ENCODE measurements around the gene KCNG2. TPM values are rescaled to one million over a fixed set of nuclear protein-coding genes. Genes with fewer than 3 reads are reported as not detected.
"Not testable (repeated sequence)": the region's sequence is repeated elsewhere in the genome, so short reads cannot be mapped to it uniquely, and the experiment has no call there.

Gene KCNG2
- total and polyA plus RNA-seq, 4 donors, result 1.3 to 2.2 (median 1.4) TPM

GRCh38 chr18:79878246-79878645, 80.5 kb downstream of the KCNG2 start:
- H3K27ac ChIP-seq (ENCODE audit: low read depth, low read length); DNase-seq (ENCODE audit: low read depth in 4 of 6, low spot score in 6 of 6); H3K27me3 ChIP-seq (ENCODE audit: control insufficient read depth, insufficient read depth, low read length); H3K9me3 ChIP-seq (ENCODE audit: control insufficient read depth, insufficient read depth, low read length); H3K4me3 ChIP-seq (ENCODE audit: low read depth, low read length); H3K36me3 ChIP-seq (ENCODE audit: control insufficient read depth, insufficient read depth, low read length): not testable (repeated sequence)
- peaks cover 19% of the 10 kb centered on the region for H3K4me1 ChIP-seq (ENCODE audit: control insufficient read depth, insufficient read depth, low read length)
- 94% methylated on average over 18 of the region's 25 CpGs for WGBS (ENCODE audit: insufficient coverage)

GRCh38 chr18:79878741-79879378, 81.1 kb downstream of the KCNG2 start:
- Histone ChIP-seq H3K4me1 (ENCODE audit: control insufficient read depth, insufficient read depth, low read length) (peaks cover 19% of the 10 kb centered on the region), H3K4me3 (ENCODE audit: low read depth, low read length) (no peak overlapping the region), H3K36me3 (ENCODE audit: control insufficient read depth, insufficient read depth, low read length) (peaks cover 2% of the 10 kb centered on the region), H3K9me3 (ENCODE audit: control insufficient read depth, insufficient read depth, low read length) (no peaks in the 10 kb centered on the region), H3K27ac (ENCODE audit: low read depth, low read length) (no peak overlapping the region), H3K27me3 (ENCODE audit: control insufficient read depth, insufficient read depth, low read length) (no peaks in the 10 kb centered on the region)
- 90% methylated on average over 17 of the region's 20 CpGs for WGBS (ENCODE audit: insufficient coverage)
- no peak for DNase-seq (ENCODE audit: low read depth in 4 of 6, low spot score in 6 of 6)

- no peak for DNase-seq (ENCODE audit: low read depth in 4 of 6, low spot score in 6 of 6)
- WGBS (ENCODE audit: insufficient coverage), result 96% methylated on average over 12 of the region's 12 CpGs
- H3K27me3 ChIP-seq (ENCODE audit: control insufficient read depth, insufficient read depth, low read length), result no peaks in the 10 kb centered on the region
- peaks cover 19% of the 10 kb centered on the region for H3K4me1 ChIP-seq (ENCODE audit: control insufficient read depth, insufficient read depth, low read length)
- no peaks in the 10 kb centered on the region for H3K9me3 ChIP-seq (ENCODE audit: control insufficient read depth, insufficient read depth, low read length)
- peaks cover 4% of the 10 kb centered on the region for H3K36me3 ChIP-seq (ENCODE audit: control insufficient read depth, insufficient read depth, low read length)
- no peak overlapping the region for H3K4me3 ChIP-seq (ENCODE audit: low read depth, low read length)
- H3K27ac ChIP-seq (ENCODE audit: low read depth, low read length), result no peak overlapping the region
These were observed 81.8 kb downstream of the KCNG2 start for GRCh38 chr18:79879566-79879965.

GRCh38 chr18:79881695-79882094, 84.0 kb downstream of the KCNG2 start:
- Histone ChIP-seq H3K4me3 (ENCODE audit: low read depth, low read length) (no peak overlapping the region), H3K27me3 (ENCODE audit: control insufficient read depth, insufficient read depth, low read length) (no peaks in the 10 kb centered on the region), H3K27ac (ENCODE audit: low read depth, low read length) (no peak overlapping the region), H3K9me3 (ENCODE audit: control insufficient read depth, insufficient read depth, low read length) (no peaks in the 10 kb centered on the region), H3K4me1 (ENCODE audit: control insufficient read depth, insufficient read depth, low read length) (peaks cover 12% of the 10 kb centered on the region), H3K36me3 (ENCODE audit: control insufficient read depth, insufficient read depth, low read length) (peaks cover 4% of the 10 kb centered on the region)
- WGBS (ENCODE audit: insufficient coverage), result 41% methylated on average over 9 of the region's 11 CpGs
- DNase-seq (ENCODE audit: low read depth in 4 of 6, low spot score in 6 of 6), result no peak

GRCh38 chr18:79882522-79883241, 84.9 kb downstream of the KCNG2 start:
- no peak for DNase-seq (ENCODE audit: low read depth in 4 of 6, low spot score in 6 of 6)
- H3K9me3 ChIP-seq (ENCODE audit: control insufficient read depth, insufficient read depth, low read length), result no peaks in the 10 kb centered on the region
- H3K4me3 ChIP-seq (ENCODE audit: low read depth, low read length), result no peak overlapping the region
- H3K36me3 ChIP-seq (ENCODE audit: control insufficient read depth, insufficient read depth, low read length), result peaks cover 9% of the 10 kb centered on the region
- 95% methylated on average over 67 of the region's 68 CpGs for WGBS (ENCODE audit: insufficient coverage)
- no peaks in the 10 kb centered on the region for H3K27me3 ChIP-seq (ENCODE audit: control insufficient read depth, insufficient read depth, low read length)
- no peak overlapping the region for H3K27ac ChIP-seq (ENCODE audit: low read depth, low read length)
- H3K4me1 ChIP-seq (ENCODE audit: control insufficient read depth, insufficient read depth, low read length), result peaks cover 4% of the 10 kb centered on the region

- no peaks in the 10 kb centered on the region for H3K27me3 ChIP-seq (ENCODE audit: control insufficient read depth, insufficient read depth, low read length)
- DNase-seq (ENCODE audit: low read depth in 4 of 6, low spot score in 6 of 6), result no peak
- no peak overlapping the region for H3K27ac ChIP-seq (ENCODE audit: low read depth, low read length)
- WGBS (ENCODE audit: insufficient coverage), result 95% methylated on average over 26 of the region's 31 CpGs
- H3K9me3 ChIP-seq (ENCODE audit: control insufficient read depth, insufficient read depth, low read length), result no peaks in the 10 kb centered on the region
- no peak overlapping the region for H3K4me3 ChIP-seq (ENCODE audit: low read depth, low read length)
- peaks cover 7% of the 10 kb centered on the region for H3K36me3 ChIP-seq (ENCODE audit: control insufficient read depth, insufficient read depth, low read length)
- H3K4me1 ChIP-seq (ENCODE audit: control insufficient read depth, insufficient read depth, low read length), result no peaks in the 10 kb centered on the region
These were observed 85.9 kb downstream of the KCNG2 start for GRCh38 chr18:79883461-79884293.

- Histone ChIP-seq H3K27ac (ENCODE audit: low read depth, low read length) (no peak overlapping the region), H3K9me3 (ENCODE audit: control insufficient read depth, insufficient read depth, low read length) (no peaks in the 10 kb centered on the region), H3K36me3 (ENCODE audit: control insufficient read depth, insufficient read depth, low read length) (peaks cover 7% of the 10 kb centered on the region), H3K27me3 (ENCODE audit: control insufficient read depth, insufficient read depth, low read length) (no peaks in the 10 kb centered on the region), H3K4me1 (ENCODE audit: control insufficient read depth, insufficient read depth, low read length) (no peaks in the 10 kb centered on the region), H3K4me3 (ENCODE audit: low read depth, low read length) (no peak overlapping the region)
- whole genome bisulfite sequencing (ENCODE audit: insufficient coverage), result 93% methylated on average over 28 of the region's 29 CpGs
- no peak for DNase-seq (ENCODE audit: low read depth in 4 of 6, low spot score in 6 of 6)
These were observed 86.7 kb downstream of the KCNG2 start for GRCh38 chr18:79884294-79884962.

DNA sequence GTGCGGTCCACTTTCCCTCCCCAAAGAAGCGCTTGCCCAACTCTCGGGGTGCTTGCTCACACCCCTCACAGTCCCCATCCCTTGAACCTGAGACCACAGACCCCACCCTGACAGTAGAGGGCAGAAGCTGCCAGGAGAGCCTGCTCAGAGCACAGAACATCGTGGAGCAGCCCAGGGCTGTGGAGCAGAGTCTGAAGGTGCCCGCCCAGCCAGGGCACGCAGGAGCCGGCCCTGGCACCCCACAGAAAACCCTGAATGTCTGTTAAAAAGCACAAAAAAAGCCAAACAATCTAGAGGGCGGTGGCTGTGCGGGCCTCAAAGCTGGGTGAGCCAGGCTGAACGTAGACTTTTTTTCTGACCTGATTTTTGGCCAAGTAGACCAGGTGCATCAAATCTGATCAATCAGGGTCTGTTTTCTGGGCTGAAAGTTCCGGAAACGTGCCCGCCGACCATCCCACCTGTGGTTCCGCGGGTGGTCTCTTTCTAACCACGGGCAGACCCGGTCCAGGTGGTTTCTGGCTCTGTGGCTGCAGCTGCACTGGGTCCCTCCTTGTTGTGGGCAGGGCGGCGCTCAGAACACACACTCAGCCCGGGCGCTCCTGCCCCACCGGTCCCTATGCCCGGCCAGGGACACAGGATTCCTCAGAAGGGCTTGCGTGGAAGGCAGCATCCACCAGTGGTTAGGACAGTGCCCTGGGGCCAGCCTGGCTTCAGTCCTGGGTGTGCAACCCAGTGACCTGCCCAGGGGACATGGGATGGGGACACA, 87.4 kb downstream of the KCNG2 start:
- no peaks in the 10 kb centered on the region for H3K9me3 ChIP-seq (ENCODE audit: control insufficient read depth, insufficient read depth, low read length)
- H3K27ac ChIP-seq (ENCODE audit: low read depth, low read length), result no peak overlapping the region
- WGBS (ENCODE audit: insufficient coverage), result 89% methylated on average over 25 of the region's 25 CpGs
- H3K4me3 ChIP-seq (ENCODE audit: low read depth, low read length), result no peak overlapping the region
- peaks cover 7% of the 10 kb centered on the region for H3K36me3 ChIP-seq (ENCODE audit: control insufficient read depth, insufficient read depth, low read length)
- no peak for DNase-seq (ENCODE audit: low read depth in 4 of 6, low spot score in 6 of 6)
- H3K4me1 ChIP-seq (ENCODE audit: control insufficient read depth, insufficient read depth, low read length), result no peaks in the 10 kb centered on the region
- H3K27me3 ChIP-seq (ENCODE audit: control insufficient read depth, insufficient read depth, low read length), result no peaks in the 10 kb centered on the region

Measured in spinal cord (tissue), 10 donors.